ENCODE data around the gene ADAMTS2.

GRCh38 chr5:179222246-179223017, 122.8 kb downstream of the ADAMTS2 start:
- TF ChIP-seq CTCF (IDR thresholded peaks at IDR 0.05) (no peak), POLR2AphosphoS5 (IDR thresholded peaks at IDR 0.05) (no peak), EP300 (IDR thresholded peaks at IDR 0.05) (no peak)
